CD4-positive, alpha-beta T cell treated with Interleukin-6 at 100 ng/mL for 8 hours (primary cell): ENCODE results near the gene SMYD5.
"Not testable (repeated sequence)": the region's sequence is repeated elsewhere in the genome, so short reads cannot be mapped to it uniquely, and the experiment has no call there.

Source experiments
- DNase-seq: peaks from one replicate; pipeline ENCODE4 v3.0.0-alpha.2; 2020; ENCODE audit warnings: mixed read lengths, low spot score

SMYD5 gene

DNA sequence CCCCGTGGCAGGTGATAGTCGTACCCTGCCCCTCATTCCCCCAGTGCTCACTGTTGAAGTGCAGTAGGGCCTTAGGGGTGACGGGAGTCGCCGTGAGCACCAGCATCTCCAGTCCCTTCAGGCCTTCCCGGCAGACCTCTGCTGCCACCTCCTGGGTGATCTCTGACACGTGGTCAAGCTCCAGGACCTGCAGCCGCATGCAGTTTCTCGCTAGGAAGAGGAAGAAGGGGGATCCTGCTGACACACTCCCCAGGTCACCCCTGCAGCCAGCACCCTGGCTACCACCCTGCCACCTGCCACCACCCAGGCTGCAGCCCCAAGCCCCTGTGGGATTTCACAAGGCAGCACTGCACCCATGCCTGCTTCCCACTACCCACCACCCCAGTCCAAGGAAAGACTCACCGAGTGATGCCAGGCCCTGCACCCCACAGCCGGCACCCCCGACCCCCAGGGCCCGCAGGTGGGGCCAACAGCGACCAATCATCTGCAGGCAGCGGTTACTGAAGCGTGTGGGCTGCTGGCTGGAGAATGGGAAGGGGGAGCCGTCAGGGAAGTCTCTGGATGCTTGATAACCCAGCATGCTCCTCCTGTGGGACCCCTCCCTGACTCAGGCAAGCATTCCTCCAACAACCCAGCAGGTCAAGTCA lies 46.4 kb downstream of the SMYD5 start:
- no peak for DNase-seq

DNA sequence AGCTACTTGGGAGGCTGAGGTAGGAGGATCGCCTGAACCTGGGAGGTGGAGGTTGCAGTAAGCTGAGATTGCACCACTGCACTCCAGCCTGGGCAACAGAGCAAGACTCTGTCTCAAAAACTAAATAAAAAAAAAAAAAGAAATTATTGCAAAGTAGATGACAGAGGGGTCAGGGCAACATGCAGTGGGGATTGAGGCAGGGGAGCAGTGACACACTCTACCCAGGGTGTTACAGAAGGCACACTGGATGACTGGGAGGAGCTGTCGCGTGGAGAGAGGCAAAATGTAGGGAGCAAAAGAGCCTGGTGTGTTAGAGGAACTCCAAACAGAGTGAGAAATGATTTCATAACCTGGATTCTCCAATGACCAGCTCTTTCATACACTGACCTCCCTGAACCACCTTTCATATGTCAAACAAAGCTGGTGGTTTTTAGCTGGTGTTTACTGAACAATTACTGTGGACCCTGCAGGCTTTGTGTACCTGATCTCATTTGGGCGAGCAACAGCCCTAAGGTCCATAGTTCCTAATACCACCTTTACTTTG lies 48.1 kb downstream of the SMYD5 start:
- DNase-seq = no peak

DNA sequence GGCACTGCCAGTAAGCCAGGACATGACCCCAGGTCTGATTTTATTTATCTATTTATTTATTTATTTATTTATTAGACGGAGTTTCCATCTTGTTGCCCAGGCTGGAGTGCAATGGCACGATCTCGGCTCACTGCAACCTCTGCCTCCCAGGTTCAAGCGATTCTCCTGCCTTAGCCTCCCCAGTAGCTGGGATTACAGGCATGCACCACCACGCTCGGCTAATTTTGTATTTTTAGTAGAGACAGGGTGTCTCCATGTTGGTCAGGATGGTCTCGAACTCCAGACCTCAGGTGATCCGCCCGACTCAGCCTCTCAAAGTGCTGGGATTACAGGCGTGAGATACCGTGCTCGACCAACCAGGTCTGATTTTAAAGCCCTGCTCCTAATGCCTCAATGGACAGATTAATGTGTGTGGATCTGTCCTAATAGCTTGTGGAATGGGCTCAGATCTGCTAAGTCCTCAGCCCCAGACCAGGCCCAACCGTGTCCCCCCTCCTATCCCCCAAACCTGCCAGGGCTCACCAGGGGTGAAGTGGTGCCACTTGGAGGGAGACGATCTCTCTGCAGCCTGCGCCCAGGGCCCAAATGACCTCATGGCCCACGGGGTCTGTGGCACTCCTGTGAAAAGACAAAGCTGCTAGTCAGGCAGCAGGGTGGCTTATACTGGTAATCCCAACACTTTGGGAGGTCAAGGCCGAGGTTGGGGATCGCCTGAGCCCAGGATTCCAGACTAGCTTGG lies 48.8 kb downstream of the SMYD5 start:
- not testable (repeated sequence) for DNase-seq

DNA sequence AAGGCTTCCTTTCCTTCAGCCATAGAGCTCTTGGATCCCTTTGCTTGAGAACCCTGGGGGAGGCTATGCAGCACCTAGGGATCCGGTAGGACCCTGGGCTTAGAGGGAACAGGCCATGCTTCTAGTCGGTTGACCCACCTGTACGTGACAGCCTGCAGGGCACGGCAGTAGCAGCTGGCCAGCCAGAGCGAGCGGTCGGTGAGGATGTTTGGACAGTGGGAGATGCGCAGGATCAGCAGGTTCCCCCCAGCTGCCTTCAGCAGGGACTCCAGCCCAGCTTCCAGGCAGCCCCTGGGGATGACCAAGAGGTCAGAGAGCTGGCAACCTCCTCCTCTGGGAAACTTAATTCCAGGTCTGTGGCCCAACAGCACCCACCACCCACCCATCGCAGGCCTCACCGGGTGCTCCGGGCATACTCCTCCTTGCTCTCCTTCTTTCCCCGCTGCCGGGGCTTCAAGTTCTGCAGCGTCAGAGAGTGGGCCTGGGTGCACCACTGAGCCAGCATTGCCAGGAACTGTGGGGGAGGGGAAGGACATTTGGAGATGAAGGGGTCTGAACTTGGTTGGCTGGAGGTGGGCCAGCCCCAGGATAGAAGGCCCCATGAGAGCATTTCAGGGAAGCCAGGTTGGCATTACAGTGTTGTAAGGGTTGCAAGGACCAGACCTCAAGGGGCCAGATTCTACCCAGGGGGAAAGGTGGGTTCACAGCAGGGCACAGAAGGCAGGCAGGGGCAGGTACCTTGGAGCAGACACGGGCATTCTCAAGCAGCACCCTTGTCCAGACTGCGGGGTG lies 49.7 kb downstream of the SMYD5 start:
- no peak for DNase-seq

DNA sequence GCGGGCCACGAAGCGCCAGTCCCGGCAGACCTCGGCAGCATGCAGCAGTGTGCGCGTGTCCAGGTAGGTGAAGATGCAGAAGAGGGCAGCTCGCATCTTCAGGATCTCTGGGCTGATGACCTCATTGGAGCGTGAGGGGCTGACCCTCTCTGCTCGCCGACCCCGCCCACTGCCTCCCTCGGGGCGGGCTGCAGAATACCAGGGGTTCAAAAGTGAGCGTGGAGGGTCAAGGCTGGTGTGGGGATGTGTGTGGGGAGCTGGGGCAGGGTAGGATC lies 50.2 kb downstream of the SMYD5 start:
- DNase-seq = no peak

DNA sequence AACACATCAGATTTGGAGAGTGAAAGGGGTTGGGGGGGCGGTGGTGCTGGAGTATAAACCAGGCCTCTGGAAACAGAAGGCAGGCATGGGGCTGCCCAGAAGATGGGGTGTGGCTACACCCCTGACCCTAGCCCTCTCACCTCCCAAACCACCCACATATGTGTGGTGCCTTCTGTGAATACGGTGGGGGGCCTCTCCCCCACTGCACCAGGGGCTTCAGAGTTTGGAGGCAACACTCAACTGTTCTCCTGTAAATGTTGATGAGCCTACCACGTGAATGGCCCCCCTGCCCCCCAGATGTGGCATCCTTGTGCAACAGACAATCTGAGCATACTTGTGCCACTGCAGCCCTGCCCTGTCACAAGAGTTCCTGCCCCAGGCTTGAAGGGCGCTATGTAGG lies 50.7 kb downstream of the SMYD5 start:
- DNase-seq = no peak

DNA sequence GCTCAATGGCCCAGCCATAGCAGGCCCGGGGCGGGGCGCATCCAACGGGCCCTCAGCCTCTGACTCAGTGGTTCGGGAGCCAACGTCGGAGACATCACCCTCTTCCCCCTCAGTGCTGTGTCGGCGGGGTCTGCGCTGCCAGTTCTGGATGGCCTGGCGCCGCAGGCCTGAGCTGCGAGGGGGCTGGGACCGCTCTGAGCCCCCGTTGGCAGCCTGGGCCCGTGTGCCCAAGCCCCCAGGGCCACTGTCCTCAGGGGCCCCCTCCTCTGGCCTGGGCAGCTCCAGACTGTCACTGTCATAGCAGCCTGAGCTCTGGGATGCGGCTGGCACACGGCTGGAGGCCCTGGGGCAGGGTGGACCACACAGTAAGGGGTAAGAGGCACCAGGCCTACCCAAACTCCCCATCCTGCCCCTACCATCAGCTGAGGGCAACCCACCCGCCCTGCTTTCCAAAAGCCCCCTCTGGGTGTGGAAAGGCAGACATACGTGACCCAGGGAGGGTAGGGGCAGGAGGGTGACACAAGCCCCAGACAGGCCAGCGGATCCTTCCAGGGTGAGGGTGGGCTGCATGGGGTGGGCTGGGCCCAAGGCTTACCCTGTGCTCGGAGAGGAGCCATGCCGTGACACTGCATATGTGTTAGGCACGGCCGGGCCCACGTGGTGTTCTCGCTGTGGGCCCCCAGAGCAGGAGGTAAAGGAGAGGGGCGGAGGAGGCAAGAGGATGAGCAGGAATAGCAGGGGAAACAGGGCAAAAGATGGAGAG lies 51.4 kb downstream of the SMYD5 start:
- DNase-seq = no peak

DNA sequence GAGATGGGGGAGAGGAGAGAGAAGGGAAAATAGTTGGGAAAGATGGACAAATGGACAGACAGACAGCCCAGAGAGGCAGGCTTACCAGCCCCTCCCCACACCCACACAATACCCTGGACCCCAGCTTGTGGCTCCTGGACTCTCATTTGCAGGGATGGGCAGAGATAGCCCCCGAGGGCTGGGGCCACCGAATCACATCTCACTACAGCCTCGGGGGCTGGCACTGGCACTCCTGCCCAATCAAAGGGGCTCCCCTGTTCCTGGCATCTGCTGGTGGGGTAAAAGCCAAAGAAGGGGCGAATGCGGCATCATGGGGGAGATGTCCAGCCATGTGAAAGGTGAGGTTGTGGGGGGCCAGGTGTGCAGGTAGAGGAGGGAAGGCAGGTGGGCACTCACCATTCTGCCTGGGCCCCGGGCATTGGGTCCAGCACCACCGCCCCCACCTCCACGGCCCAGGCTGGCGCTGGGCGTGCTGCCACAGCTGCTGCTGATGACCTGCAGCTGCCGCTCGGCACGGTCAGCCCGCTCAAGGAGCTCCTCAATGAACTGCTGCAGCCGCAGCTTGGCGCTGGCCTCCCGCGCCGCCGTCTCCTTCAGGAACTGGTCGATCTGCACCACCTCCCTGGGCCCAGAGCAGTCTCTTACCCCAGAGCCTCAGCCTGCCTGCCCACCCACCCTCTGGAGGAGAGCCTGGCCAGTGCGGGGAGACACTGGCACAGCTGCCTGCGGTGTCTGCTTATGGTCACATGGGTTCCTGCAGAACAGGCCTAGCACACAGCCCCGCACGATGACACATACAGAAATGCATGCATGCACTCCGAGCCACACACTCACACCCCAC lies 52.2 kb downstream of the SMYD5 start:
- no peak for DNase-seq

DNA sequence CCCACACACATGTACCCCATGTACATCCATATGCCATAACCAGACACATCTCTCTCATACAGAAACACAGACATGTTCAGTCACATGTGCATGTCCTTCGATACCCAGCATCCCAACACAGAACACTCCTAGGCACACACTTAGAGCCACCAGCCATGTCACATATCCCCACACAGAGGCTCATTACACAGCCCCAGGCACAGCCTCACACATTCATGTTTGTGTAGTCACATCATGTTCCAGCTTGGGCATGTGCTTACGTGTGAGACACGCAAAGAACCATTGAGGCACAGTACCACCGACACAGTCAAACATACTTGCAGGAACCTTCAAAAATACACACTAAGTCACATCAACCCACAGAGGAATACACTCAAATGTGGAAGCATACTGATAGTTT lies 53.0 kb downstream of the SMYD5 start:
- no peak for DNase-seq

DNA sequence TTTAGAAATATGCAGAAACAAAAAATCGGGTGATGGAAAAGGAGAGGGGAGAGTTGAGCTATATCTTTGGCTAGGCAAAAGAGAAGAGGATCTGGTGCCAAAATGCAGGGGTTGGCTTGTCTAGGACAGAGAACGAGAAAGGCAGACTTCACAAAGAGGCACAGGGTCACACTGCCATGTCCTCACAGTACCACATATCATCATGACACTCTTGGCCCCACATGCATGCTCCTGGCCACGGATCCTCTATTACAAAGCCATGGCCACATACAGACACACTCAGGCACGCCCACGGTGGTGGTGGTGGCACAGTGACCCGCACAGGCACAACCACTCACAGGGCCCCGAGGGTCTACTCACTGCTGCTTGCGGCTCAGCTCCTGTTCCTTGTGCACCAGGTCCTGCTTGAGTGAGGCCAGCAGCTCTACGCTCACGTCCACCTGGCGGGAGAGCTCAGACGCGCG lies 54.4 kb downstream of the SMYD5 start:
- no peak for DNase-seq

DNA sequence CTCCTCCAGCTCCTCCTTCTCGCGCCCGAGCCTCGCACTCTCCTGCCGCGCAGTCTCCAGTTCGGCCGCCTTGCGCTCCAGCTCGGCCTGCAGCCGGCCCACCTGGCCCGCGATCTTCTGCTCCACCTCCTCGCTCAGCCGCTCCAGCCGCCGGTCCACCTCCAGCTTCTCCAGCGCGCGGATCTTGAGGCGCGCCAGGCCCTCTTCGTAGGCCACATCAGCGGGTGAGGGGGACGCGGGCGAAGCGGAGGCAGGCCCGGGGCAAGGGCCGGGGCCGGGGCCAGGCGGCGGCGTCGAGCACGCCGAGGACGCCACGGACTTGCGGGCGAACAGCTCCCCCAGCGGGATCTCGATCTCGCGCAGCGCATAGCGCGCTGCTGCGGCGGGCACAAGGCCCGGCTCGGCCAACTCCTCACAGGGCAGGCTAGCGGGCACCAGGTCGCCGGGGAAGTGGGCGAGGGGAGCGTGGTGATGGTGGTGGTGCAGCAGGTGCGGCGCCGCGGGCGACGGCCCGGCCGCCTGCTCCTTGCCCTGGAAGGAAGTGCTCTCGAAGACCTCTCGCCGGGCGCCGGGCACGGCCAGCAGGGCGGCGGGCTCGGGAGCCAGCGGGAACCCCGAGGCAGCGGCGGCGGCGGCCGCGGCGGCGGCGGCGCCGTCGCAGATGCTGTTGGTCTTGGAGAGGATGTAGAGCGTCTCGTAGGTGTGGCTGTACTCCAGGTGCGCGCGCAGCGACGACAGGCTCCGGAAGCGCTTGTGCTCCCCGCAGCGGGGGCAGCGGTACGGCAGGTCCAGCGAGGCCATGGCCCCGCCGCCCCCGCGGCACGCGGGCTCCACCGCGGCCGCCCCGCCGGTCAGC lies 55.0 kb downstream of the SMYD5 start:
- DNase-seq = peak; percentile 85

DNA sequence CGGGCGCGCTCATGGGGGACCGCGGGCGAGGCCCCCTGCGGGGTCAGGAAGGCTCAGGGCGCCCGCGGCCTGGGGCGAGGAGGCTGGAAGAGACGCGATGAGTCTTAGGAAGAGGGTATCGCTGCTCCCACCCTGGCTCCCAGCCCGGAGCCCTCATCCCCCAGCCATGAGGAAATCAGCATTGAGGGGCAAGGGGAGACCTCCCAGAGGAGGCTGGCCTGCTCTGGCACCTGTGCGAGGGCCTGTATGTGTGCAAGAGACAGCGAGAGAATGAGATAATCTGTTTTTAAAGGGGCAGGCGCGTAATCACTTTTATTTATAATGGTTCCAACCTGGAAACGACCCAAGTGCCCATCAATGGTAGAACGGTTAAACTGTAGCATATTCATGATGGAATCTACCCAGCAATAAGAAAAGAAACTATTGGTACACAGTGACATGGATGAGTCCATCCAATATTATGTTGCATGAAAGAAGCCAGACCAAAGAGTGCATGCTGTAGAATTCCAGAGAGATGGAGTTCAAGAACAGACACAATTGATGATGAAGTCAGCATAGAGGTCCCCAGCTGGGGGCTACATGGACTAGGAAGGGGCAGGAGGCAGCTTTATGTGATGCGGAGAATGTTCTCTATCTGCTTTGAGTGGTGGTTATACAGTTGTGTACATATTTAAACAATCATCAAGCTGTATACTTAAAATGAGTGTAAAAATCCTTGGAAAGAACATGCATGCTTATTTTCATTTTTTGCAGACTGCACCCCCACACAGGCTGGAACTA lies 55.8 kb downstream of the SMYD5 start:
- no peak for DNase-seq

DNA sequence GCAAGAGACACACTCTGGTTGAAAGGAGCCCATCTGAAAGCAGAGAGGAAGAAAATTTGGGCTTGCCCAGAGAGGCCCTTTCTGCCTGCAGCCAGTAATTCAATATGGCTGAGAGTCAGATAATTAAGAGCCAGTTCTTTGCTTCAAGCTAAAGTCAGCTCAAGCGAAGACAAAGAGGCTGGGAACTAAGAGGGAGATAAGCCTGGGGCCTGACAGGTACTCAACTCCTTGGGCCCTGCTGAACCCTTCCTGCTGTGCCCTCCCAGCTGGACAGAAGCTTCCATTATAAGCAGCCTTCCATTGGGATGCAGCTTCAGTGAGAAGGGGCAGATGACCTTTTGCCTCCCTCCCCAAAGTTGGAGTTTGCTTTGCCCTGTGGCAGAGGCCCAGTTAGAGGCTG lies 58.2 kb downstream of the SMYD5 start:
- no peak for DNase-seq
